ENCODE measurements around the gene TLDC2.
A peak's percentile ranks its signal among the peaks of the same experiment; 100 is the strongest.

The TLDC2 gene

DNA sequence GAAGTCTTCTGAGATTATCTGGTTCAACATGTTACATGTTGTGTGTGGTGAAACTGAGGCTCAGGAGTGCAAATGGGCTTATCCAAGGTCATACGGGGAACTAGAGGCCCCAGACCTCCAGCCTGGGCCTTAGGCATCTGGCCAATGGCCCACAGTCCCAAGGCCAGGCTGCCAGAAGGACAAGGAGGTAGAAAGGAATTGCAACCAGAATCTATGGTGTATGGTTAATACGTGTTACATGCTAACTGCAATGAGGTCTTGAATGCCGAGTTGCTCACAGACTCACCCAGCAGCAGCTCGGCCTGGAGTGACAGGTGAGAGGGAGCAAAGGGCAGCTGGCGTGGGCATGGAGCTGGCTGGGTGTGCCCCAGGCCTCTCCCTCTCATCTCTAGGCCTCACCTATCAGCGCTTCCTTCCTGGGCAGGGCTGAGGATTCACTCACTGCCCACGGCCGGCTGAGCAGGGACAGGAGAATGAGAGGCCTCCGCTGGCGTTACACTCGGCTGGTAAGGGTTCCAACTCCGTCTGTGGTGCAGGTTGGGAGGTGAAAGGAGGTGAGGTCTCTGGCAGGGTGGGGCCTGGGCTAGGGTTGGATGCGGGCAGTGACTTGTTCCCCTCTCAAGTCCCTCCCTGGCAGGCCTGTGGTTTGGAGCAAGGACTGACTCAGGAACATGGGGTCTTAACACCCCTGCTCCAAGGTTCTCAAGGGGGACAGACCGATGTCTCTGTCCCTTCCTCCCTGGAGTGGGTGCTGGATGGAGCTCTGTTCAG, at the start of gene TLDC2:
TLDC2 (plus strand) TSS at position 437 of the 771 bp plus-strand sequence; CDS start at position 474, 37 bp downstream.
- H3K4me1 Mint-ChIP-seq = no peaks in the 10 kb centered on the region
- TF ChIP-seq, protein P1, sequence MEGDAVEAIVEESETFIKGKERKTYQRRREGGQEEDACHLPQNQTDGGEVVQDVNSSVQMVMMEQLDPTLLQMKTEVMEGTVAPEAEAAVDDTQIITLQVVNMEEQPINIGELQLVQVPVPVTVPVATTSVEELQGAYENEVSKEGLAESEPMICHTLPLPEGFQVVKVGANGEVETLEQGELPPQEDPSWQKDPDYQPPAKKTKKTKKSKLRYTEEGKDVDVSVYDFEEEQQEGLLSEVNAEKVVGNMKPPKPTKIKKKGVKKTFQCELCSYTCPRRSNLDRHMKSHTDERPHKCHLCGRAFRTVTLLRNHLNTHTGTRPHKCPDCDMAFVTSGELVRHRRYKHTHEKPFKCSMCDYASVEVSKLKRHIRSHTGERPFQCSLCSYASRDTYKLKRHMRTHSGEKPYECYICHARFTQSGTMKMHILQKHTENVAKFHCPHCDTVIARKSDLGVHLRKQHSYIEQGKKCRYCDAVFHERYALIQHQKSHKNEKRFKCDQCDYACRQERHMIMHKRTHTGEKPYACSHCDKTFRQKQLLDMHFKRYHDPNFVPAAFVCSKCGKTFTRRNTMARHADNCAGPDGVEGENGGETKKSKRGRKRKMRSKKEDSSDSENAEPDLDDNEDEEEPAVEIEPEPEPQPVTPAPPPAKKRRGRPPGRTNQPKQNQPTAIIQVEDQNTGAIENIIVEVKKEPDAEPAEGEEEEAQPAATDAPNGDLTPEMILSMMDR (IDR thresholded peaks at IDR 0.05; ENCODE audit: unreplicated experiment in 3 of 3) = no peak
- no peaks in the 10 kb centered on the region for H3K9me3 Mint-ChIP-seq
- H3K27ac Mint-ChIP-seq = peak within 1 kb of the TSS in 1 of 3 experiments; percentile 46
- H3K27me3 Mint-ChIP-seq (ENCODE audit: low read depth) = peaks cover 10% of the 10 kb centered on the region
- H3K4me3 Mint-ChIP-seq = no peak within 1 kb of the TSS
- no peaks in the 10 kb centered on the region for H3K36me3 Mint-ChIP-seq (ENCODE audit: low read depth)

DNA sequence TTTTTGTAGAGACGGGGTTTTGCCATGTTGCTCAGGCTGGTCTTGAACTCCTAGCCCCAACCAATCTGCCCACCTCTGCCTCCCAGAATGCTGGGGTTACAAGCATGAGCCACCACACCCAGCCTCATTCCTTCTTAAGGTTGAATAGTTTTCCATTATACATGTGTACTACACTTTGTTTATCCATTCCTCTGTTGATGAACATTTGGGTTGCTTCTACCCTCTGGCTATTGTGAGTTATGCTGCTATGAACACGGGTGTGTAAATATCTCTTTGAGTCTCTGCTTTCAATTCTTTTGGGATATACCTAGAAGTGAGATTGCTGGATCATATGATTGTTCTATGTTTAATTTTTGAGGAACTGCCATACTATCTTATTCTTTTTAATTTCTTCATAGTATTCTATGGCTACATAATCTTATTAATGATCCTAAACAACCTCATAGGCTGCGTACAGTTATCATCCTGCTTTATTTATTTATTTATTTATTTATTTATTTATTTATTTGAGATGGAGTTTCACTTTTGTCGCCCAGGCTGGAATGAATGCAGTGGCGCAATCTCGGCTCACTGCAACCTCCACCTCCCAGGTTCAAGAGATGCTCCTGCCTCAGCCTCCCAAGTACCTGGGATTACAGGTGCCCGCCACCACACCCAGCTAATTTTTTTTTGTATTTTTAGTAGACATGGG, 49.2 kb upstream of the TLDC2 start:
- no peak overlapping the region for H3K4me3 Mint-ChIP-seq
- H3K27ac Mint-ChIP-seq = peak overlapping the region in 1 of 3 experiments; percentile 46
- peaks cover 17% of the 10 kb centered on the region for H3K4me1 Mint-ChIP-seq
- TF ChIP-seq, protein P1 (IDR thresholded peaks at IDR 0.05; ENCODE audit: unreplicated experiment in 3 of 3) = no peak
- H3K27me3 Mint-ChIP-seq (ENCODE audit: low read depth) = no peaks in the 10 kb centered on the region
- no peaks in the 10 kb centered on the region for H3K9me3 Mint-ChIP-seq
- peaks cover 44% of the 10 kb centered on the region for H3K36me3 Mint-ChIP-seq (ENCODE audit: low read depth)

DNA sequence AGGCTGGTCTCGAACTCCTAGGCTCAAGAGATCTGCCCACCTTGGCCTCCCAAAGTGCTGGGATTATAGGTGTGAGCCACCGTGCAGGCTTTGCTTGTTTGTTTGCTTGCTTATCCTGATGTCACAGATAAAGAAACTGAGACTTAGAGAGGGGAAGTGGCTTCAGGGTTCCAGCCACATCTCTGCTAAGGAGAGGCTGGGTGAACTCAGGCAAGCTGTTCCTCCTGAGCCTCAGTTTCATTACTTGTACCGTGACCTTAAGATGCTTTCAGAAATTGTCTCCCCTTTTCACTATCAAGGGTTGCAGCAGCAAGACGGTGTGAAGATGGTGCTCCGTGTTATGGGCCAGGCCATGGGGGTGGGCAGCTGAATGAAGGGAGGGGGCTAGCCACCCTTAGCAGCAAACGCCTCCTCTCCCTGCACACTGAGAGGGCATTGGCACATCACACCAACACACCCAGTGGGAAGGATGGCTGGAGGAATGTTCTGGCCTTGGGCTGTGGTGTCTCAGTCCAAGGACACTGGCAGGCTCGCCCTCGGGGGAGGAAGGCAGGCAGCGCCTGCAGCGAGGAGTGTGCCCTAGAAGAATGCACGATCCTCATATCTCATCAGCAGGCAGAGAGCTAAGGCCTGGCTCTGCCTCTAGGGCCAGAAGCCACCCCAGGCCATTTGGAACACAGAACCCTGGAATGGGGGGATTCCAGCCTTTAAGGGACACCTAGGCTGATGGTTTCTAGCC, 48.2 kb upstream of the TLDC2 start:
- Mint-ChIP-seq H3K27ac (no peak overlapping the region), H3K4me3 (no peak overlapping the region), H3K27me3 (ENCODE audit: low read depth) (no peaks in the 10 kb centered on the region), H3K4me1 (peaks cover 20% of the 10 kb centered on the region), H3K9me3 (no peaks in the 10 kb centered on the region), H3K36me3 (ENCODE audit: low read depth) (peaks cover 47% of the 10 kb centered on the region)
- TF ChIP-seq, protein P1 (IDR thresholded peaks at IDR 0.05; ENCODE audit: unreplicated experiment in 3 of 3) = no peak

DNA sequence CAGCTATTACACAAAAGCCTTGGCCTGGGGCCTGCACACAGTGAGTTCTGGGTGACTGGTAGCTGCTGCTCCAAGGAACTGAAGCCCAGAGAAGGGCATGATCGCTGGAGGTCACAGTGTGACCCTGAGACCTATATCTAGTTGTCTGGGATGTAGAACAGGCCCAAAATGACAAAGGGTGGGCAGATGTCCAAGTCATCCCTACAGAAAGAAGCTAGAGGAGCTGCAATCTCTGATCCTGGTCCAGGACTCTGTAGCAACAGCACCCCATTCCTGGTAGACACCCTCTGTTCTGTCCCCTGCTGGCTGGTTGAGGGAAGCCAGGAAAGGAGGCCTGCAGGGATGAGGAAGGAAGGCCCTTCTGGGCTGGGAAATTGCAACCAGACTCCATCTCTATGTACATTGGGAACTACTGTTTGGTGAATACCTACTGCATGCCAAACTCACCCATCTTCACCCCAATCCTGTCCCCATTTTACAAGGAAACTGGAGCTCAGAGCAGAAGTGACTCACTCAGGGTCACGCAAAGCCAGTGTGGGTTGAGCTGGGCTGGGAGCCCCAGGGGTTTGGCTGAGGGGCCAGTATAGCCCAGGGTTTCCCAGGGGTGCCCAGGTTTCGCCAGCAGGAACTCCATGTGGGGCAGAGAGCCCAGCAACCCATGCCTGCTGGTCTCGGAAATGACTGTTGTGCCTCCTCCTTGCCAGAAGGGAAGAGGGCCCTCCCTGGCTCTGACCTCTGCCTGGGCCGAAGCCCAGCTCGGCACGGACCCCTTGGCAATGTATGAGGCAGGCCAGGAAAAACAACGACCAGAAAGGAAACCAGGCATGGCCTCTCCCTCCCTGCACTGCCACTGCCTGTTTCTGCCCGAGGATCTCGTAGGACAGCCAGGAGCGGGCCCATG, 44.9 kb upstream of the TLDC2 start:
- Mint-ChIP-seq H3K27me3 (ENCODE audit: low read depth) (no peaks in the 10 kb centered on the region), H3K9me3 (no peaks in the 10 kb centered on the region), H3K4me1 (peaks cover 22% of the 10 kb centered on the region), H3K27ac (peak overlapping the region in 1 of 3 experiments; percentile 51), H3K4me3 (no peak overlapping the region), H3K36me3 (ENCODE audit: low read depth) (peaks cover 25% of the 10 kb centered on the region)
- TF ChIP-seq, protein P1 (IDR thresholded peaks at IDR 0.05; ENCODE audit: unreplicated experiment in 3 of 3) = no peak

DNA sequence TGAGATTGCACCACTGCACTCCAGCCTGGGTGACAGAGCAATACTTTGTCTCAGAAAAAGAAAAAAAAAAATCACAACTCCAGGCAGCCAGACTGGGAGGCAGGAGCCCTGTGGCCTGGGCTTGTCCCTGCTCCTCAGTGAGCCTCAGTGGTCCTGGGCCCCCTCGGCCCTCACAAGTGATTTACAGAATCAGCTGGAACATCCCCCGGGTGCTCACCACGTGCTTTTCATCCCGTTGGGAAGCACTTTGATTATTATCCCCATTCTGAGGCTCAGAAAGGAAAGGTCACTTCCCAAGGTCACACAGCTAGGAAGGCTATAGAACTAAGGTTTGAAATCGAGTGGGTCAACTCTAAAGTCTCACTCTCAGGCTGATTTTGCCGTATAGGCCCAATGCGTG, 43.1 kb upstream of the TLDC2 start:
- Mint-ChIP-seq H3K36me3 (ENCODE audit: low read depth) (peaks cover 17% of the 10 kb centered on the region), H3K27me3 (ENCODE audit: low read depth) (no peaks in the 10 kb centered on the region), H3K4me3 (no peak overlapping the region), H3K9me3 (no peaks in the 10 kb centered on the region), H3K27ac (peak overlapping the region in 2 of 3 experiments; percentile 51 to 64), H3K4me1 (peaks cover 23% of the 10 kb centered on the region)
- TF ChIP-seq, protein P1 (IDR thresholded peaks at IDR 0.05; ENCODE audit: unreplicated experiment in 3 of 3) = no peak
